ENCODE data around the gene SMIM14.
"Not testable (repeated sequence)": the region's sequence is repeated elsewhere in the genome, so short reads cannot be mapped to it uniquely, and the experiment has no call there.

Gene SMIM14

GRCh38 chr4:39528061-39528465 is 110.6 kb downstream of the SMIM14 start:
- no peak for DNase-seq

- peak; percentile 91 for DNase-seq
Observed at GRCh38 chr4:39527296-39528060, 111.2 kb downstream of the SMIM14 start, which contains the start of gene UGDH. TSS of gene UGDH (minus strand) at chr4:39527439. CDS start at chr4:39521512, 5,927 bp downstream.

GRCh38 chr4:39526765-39527295 is 111.8 kb downstream of the SMIM14 start:
- peak; percentile 70 for DNase-seq

- no peak for DNase-seq
Observed at GRCh38 chr4:39525822-39526690, 112.6 kb downstream of the SMIM14 start.

GRCh38 chr4:39524161-39524957 is 114.3 kb downstream of the SMIM14 start:
- no peak for DNase-seq

- no peak for DNase-seq
Observed at GRCh38 chr4:39522068-39522467, 116.6 kb downstream of the SMIM14 start.

- no peak for DNase-seq
Observed at GRCh38 chr4:39521253-39521919, 117.3 kb downstream of the SMIM14 start.

GRCh38 chr4:39518484-39518883 is 120.2 kb downstream of the SMIM14 start:
- no peak for DNase-seq

- DNase-seq: no peak
Observed at GRCh38 chr4:39516407-39516966, 122.2 kb downstream of the SMIM14 start.

- not testable (repeated sequence) for DNase-seq
Observed at GRCh38 chr4:39515669-39516401, 122.8 kb downstream of the SMIM14 start.

- DNase-seq: no peak
Observed at GRCh38 chr4:39514888-39515401, 123.7 kb downstream of the SMIM14 start.

- DNase-seq: not testable (repeated sequence)
Observed at GRCh38 chr4:39514266-39514665, 124.4 kb downstream of the SMIM14 start.

- DNase-seq: no peak
Observed at GRCh38 chr4:39510348-39510929, 128.2 kb downstream of the SMIM14 start.

- DNase-seq: no peak
Observed at GRCh38 chr4:39505581-39505980, 133.1 kb downstream of the SMIM14 start.

GRCh38 chr4:39504538-39504937 is 134.1 kb downstream of the SMIM14 start:
- no peak for DNase-seq

GRCh38 chr4:39502664-39503035 is 136.0 kb downstream of the SMIM14 start:
- DNase-seq: not testable (repeated sequence)

- no peak for DNase-seq
Observed at GRCh38 chr4:39502019-39502663, 136.5 kb downstream of the SMIM14 start.

GRCh38 chr4:39498727-39499020 is 140.0 kb downstream of the SMIM14 start:
- DNase-seq: no peak

GRCh38 chr4:39497909-39498726 is 140.5 kb downstream of the SMIM14 start:
- no peak for DNase-seq

Measured in activated CD8-positive, alpha-beta memory T cell treated with anti-CD3 and anti-CD28 coated beads, Interleukin-2, amount 50 U/mL, for 48 hours (primary cell).